Karpas-422 (cell line): ENCODE data around the gene SLC4A4. TPM values are rescaled to one million over a fixed set of nuclear protein-coding genes. Genes with fewer than 3 reads are reported as not detected.

Experiments
- DNase-seq: peaks from one replicate; pipeline ENCODE4 v3.0.0-alpha.2; 2015
- H2AFZ ChIP-seq: fragments of 200-600 bp; sonication (generic); 2 replicates; pipeline ENCODE4 v1.6.1; 2014; ENCODE audit warnings: antibody characterized with exemption, low read length, mixed read lengths
- H3K27ac ChIP-seq: fragments of 200-600 bp; sonication (generic); 2 replicates; pipeline ENCODE4 v1.5.1; 2014; ENCODE audit warnings: mild to moderate bottlenecking, low read length, moderate library complexity
- H3K27me3 ChIP-seq: fragments of 200-600 bp; sonication (generic); 2 replicates; pipeline ENCODE4 v1.6.1; 2014; ENCODE audit warnings: low read length, mixed read lengths
- H3K36me3 ChIP-seq: fragments of 200-600 bp; sonication (generic); 2 replicates; pipeline ENCODE4 v1.6.1; 2014; ENCODE audit warnings: low read length, mixed read lengths; ENCODE audit not compliant: insufficient read depth
- H3K4me1 ChIP-seq: fragments of 200-600 bp; sonication (generic); 2 replicates; pipeline ENCODE4 v1.6.1; 2014; ENCODE audit warnings: mild to moderate bottlenecking, low read length, mixed read lengths
- H3K4me2 ChIP-seq: fragments of 200-600 bp; sonication (generic); 2 replicates; pipeline ENCODE4 v1.6.1; 2014; ENCODE audit warnings: low read length, low read depth, mild to moderate bottlenecking; ENCODE audit not compliant: poor library complexity, severe bottlenecking
- H3K4me3 ChIP-seq: fragments of 200-600 bp; sonication (generic); 2 replicates; pipeline ENCODE4 v1.5.1; 2014; ENCODE audit warnings: mild to moderate bottlenecking, antibody characterized with exemption, low read length, mixed read lengths
- H3K79me2 ChIP-seq: fragments of 200-600 bp; sonication (generic); 2 replicates; pipeline ENCODE4 v1.6.1; 2014; ENCODE audit warnings: mild to moderate bottlenecking, low read length, mixed read lengths
- H3K9ac ChIP-seq: fragments of 200-600 bp; sonication (generic); 2 replicates; pipeline ENCODE4 v1.6.0; 2014; ENCODE audit warnings: low read length
- H3K9me2 ChIP-seq: fragments of 200-600 bp; sonication (generic), shearing (Covaris generic); replicated peaks from 2 replicates; pipeline ENCODE4 v1.6.0; 2014; ENCODE audit warnings: mild to moderate bottlenecking, low read length, moderate library complexity; ENCODE audit not compliant: insufficient read depth
- H3K9me3 ChIP-seq: fragments of 300-700, 200-600 bp; sonication (generic); 2 replicates; pipeline ENCODE4 v1.6.1; 2014; ENCODE audit warnings: low read length, mixed read lengths
- H4K20me1 ChIP-seq: fragments of 200-600 bp; sonication (generic); 2 replicates; pipeline ENCODE4 v1.6.1; 2014; ENCODE audit warnings: mild to moderate bottlenecking, antibody characterized with exemption, low read length, low read depth; ENCODE audit not compliant: insufficient read depth
- total RNA-seq: library from RNA; depleted of rRNA; stranded (reverse); fragments of >200 nt; shearing (Covaris generic); gene quantifications from 2 replicates; pipeline ENCODE4 v1.2.3, GENCODE V29; 2014; ENCODE audit warnings: low replicate concordance

SLC4A4 gene
- total RNA-seq, 1 experiment from 2014 or later: 0.22 TPM

DNA sequence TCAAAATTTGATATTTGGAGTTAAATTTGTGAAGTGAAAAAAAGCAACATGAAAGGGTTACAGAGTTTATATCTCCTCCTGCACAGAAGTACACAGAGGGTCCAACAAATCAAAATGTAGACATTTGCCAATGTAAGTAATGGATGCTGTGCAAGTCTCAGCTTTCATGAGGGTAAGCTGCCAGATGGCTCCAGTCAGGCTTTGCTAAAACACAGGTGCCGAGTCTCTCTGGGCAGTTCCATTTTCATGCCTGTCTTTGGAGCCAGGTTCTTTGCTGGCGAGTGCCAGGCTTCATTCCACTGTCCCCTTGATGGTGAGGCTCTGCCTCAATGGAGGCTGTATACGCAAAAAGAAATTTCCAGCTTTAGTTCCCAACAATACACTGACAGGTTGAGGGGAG, 27.9 kb downstream of the SLC4A4 start:
- H3K9ac ChIP-seq: no peak overlapping the region
- no peak overlapping the region for H3K27ac ChIP-seq
- H3K4me3 ChIP-seq: no peak overlapping the region
- no peaks in the 10 kb centered on the region for H3K4me1 ChIP-seq
- H3K79me2 ChIP-seq: no peaks in the 10 kb centered on the region
- H3K36me3 ChIP-seq: no peaks in the 10 kb centered on the region
- no peaks in the 10 kb centered on the region for H4K20me1 ChIP-seq
- H3K27me3 ChIP-seq: no peaks in the 10 kb centered on the region
- no peaks in the 10 kb centered on the region for H3K9me2 ChIP-seq
- H3K4me2 ChIP-seq: no peak overlapping the region
- no peaks in the 10 kb centered on the region for H3K9me3 ChIP-seq
- no peak for DNase-seq
- H2AFZ ChIP-seq: no peak overlapping the region

DNA sequence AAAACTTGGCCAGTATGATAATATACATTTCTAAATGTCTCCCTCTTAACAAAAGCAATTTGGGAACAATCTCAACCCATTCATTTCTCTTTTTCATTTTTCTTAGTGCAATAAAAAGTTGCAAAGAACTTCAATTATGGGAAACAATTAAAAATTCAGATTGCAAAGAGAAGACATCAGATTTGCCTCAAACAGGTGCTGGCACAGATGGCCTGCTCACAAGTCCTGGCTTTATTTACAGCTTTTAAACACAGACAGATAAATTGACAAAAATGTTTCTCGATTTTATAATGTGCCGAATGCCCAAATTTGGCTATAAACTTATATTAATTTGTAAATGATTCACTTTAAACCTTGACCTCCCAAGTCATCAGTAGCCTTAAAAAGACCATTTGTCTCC, 28.7 kb downstream of the SLC4A4 start:
- Histone ChIP-seq H4K20me1 (no peaks in the 10 kb centered on the region), H3K9me3 (no peaks in the 10 kb centered on the region), H2AFZ (no peak overlapping the region), H3K27me3 (no peaks in the 10 kb centered on the region), H3K4me3 (no peak overlapping the region), H3K9ac (no peak overlapping the region), H3K4me2 (no peak overlapping the region), H3K9me2 (no peaks in the 10 kb centered on the region), H3K4me1 (no peaks in the 10 kb centered on the region), H3K79me2 (no peaks in the 10 kb centered on the region), H3K36me3 (no peaks in the 10 kb centered on the region), H3K27ac (no peak overlapping the region)
- DNase-seq: no peak

DNA sequence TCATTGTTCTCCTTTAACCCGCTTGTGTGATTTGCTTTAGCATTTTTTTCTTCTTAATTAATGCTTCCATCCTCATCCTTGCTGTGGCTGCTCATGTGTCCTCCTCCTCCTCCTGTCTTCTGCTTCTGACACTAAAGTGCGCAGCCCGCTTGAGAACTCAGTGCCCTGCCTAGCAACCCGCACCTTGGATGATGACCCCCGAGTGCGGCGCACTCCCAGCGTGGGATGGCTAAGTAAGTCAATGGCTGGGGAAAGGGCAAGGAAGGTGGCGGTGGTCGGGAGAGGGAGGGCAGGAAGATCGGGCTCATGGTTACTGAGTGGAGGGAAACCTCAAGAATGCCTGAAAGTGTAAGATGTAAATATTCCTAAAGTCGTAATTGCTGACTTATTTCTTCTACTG, 30.1 kb downstream of the SLC4A4 start:
- Histone ChIP-seq H3K36me3 (no peaks in the 10 kb centered on the region), H3K4me2 (no peak overlapping the region), H3K9ac (no peak overlapping the region), H3K27ac (no peak overlapping the region), H3K79me2 (no peaks in the 10 kb centered on the region), H3K9me3 (no peaks in the 10 kb centered on the region), H3K4me1 (no peaks in the 10 kb centered on the region), H3K4me3 (no peak overlapping the region), H3K27me3 (no peaks in the 10 kb centered on the region), H4K20me1 (no peaks in the 10 kb centered on the region), H3K9me2 (no peaks in the 10 kb centered on the region), H2AFZ (no peak overlapping the region)
- no peak for DNase-seq

DNA sequence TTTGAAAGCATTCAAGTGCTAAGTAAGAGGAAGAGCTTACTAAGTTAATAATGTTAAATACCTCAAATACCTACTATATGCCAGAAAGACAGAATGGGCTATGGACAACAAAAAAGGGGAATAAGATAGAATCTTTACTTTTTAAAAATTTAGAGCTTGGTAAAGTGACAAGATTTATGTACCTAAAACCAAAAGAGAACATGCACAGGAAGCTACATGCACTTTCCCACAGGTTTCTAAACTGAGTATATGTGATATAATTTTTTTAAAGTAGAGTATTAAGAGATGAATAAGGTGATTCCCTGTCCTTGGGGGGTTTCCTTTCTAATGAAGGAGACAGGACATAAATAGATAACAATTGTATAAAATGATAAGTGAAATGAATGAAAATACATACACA, 30.7 kb downstream of the SLC4A4 start:
- Histone ChIP-seq H3K79me2 (no peaks in the 10 kb centered on the region), H3K4me2 (no peak overlapping the region)

DNA sequence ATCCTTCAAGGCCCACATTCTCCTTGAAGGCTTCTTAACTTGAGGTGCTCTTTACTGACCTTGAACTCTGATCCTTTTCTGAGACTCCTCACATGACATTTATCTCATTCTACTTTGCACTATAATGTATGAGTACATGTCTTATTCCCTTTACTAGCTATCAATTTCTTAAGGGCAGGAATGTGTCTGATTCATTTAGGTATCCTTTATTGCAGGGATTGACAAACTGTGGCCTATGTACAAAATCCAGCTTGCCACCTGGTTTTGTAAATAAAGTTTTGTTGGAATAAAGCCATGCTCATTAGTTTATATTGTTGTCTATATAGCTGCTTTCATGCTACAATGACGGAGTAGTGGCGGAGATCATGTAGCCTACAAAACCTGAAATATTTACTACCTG, 36.7 kb downstream of the SLC4A4 start:
- DNase-seq: no peak
- Histone ChIP-seq H2AFZ (no peak overlapping the region), H3K4me3 (no peak overlapping the region), H3K4me2 (no peak overlapping the region), H3K36me3 (no peaks in the 10 kb centered on the region), H3K9me3 (no peaks in the 10 kb centered on the region), H3K27ac (no peak overlapping the region), H3K9ac (no peak overlapping the region), H3K79me2 (no peaks in the 10 kb centered on the region), H3K27me3 (no peaks in the 10 kb centered on the region), H3K9me2 (no peaks in the 10 kb centered on the region), H4K20me1 (no peaks in the 10 kb centered on the region), H3K4me1 (no peaks in the 10 kb centered on the region)

More for the DNA sequence above, 30.7 kb downstream of the SLC4A4 start:
- Histone ChIP-seq H3K27me3 (no peaks in the 10 kb centered on the region), H3K9ac (no peak overlapping the region), H2AFZ (no peak overlapping the region), H4K20me1 (no peaks in the 10 kb centered on the region), H3K27ac (no peak overlapping the region), H3K4me3 (no peak overlapping the region), H3K36me3 (no peaks in the 10 kb centered on the region), H3K9me3 (no peaks in the 10 kb centered on the region), H3K9me2 (no peaks in the 10 kb centered on the region), H3K4me1 (no peaks in the 10 kb centered on the region)
- DNase-seq: no peak

DNA sequence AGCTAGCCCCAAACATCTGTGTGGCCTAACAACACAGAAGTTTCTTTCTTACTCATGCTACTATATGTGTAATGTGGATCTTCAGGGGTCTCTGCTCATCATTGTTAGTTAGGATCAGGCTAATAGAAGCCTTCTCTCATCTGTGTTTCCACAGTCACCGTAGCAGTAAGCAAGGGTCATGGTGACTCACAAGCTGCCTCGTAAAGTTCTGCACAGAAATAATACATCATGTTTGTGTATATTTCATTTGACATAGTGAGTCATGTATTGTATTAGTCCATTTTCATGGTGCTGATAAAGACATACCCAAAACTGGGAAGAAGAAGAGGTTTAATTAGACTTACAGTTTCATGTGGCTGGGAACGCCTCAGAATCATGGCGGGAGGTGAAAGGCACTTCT, 38.7 kb downstream of the SLC4A4 start:
- Histone ChIP-seq H3K9ac (no peak overlapping the region), H3K9me3 (no peaks in the 10 kb centered on the region)

DNA sequence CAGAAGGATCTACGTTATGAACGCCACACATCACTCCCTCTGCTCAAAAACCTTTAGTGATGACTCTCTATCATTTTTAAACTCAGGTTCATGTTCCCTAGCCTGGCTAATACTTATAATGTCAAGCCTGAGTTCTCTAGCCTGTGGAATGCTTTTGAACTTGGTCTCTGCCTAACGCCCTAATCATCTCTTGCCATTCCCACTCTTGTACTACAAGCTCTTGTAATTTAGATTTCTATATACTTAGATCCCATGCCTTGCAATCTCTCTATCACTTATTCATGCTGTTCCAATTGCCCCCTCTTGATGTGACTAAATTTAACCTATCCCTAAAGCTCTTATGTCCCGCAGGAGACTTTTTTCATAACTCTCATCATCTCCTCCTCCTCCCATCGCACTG, 40.3 kb downstream of the SLC4A4 start:
- Histone ChIP-seq H3K4me3 (no peak overlapping the region), H3K4me2 (no peak overlapping the region), H4K20me1 (no peaks in the 10 kb centered on the region), H3K4me1 (no peaks in the 10 kb centered on the region), H3K9me2 (no peaks in the 10 kb centered on the region), H3K27me3 (no peaks in the 10 kb centered on the region), H2AFZ (no peak overlapping the region), H3K9ac (no peak overlapping the region), H3K9me3 (no peaks in the 10 kb centered on the region), H3K27ac (no peak overlapping the region), H3K36me3 (no peaks in the 10 kb centered on the region), H3K79me2 (no peaks in the 10 kb centered on the region)
- DNase-seq: no peak

More for the DNA sequence above, 38.7 kb downstream of the SLC4A4 start:
- Histone ChIP-seq H3K9me2 (no peaks in the 10 kb centered on the region), H3K27me3 (no peaks in the 10 kb centered on the region), H3K4me1 (no peaks in the 10 kb centered on the region), H2AFZ (no peak overlapping the region), H3K4me2 (no peak overlapping the region), H3K36me3 (no peaks in the 10 kb centered on the region), H4K20me1 (no peaks in the 10 kb centered on the region), H3K79me2 (no peaks in the 10 kb centered on the region), H3K4me3 (no peak overlapping the region), H3K27ac (no peak overlapping the region)
- DNase-seq: no peak

DNA sequence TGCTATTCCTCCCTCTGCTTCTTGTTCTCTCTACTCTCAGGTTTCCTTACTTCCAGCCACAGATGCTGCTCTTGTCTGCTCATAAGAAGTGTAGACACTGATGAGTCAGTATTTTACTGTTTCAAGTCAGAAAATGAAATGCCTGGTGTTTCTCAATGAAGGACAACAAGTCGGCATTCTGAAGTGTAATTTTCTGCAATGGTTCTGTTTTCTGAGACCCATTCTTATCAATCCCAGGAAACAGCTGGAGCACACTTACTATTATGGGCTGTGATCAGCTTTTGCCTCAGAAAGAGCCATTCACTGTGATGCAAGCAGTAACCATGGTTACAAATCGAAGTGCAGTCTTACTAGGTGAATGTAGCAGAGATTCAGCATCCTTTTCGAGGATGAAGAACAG, 42.0 kb downstream of the SLC4A4 start:
- no peaks in the 10 kb centered on the region for H4K20me1 ChIP-seq
- H3K4me1 ChIP-seq: no peaks in the 10 kb centered on the region
- H3K27ac ChIP-seq: no peak overlapping the region
- H3K4me3 ChIP-seq: no peak overlapping the region
- H3K9me2 ChIP-seq: no peaks in the 10 kb centered on the region
- no peaks in the 10 kb centered on the region for H3K36me3 ChIP-seq
- no peaks in the 10 kb centered on the region for H3K79me2 ChIP-seq
- no peak overlapping the region for H3K4me2 ChIP-seq
- DNase-seq: no peak
- no peak overlapping the region for H2AFZ ChIP-seq
- H3K9ac ChIP-seq: no peak overlapping the region
- no peaks in the 10 kb centered on the region for H3K27me3 ChIP-seq
- no peaks in the 10 kb centered on the region for H3K9me3 ChIP-seq
